Measurements from ENCODE around the gene MEIOSIN.

DNA sequence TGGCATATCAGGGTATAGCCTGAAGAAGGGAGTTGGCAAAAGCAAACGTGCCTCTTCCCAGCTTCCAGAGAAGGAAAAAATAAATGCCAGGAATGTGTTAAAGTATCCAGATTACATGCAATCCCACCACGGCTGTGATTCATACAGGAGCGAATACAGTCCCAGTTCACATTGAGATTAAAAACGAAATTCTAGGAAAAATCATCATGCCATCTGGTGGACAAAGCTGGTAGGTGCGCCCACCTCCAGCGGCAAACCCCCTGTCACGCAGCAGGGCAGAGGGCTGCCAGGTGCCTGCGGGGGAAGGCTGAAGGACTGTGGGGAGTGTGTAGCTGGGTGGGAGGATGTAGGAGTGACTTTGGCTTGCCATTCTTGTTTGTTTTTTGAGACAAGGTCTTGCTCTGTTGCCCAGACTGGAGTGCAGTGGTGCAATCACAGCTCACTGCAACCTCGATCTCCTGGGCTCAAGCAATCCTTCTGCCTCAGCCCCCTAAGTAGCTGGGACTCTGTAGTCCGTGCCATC, 65.8 kb downstream of the MEIOSIN start:
- TF ChIP-seq NFIC (IDR thresholded peaks at IDR 0.05) (no peak), ARNT (IDR thresholded peaks at IDR 0.05) (no peak), SIRT6 (IDR thresholded peaks at IDR 0.05; ENCODE audit: low read depth, low read length) (no peak), ZNF140 (CRISPR knock-in tag; IDR thresholded peaks at IDR 0.05) (no peak)
- TF ChIP-seq, protein P1, sequence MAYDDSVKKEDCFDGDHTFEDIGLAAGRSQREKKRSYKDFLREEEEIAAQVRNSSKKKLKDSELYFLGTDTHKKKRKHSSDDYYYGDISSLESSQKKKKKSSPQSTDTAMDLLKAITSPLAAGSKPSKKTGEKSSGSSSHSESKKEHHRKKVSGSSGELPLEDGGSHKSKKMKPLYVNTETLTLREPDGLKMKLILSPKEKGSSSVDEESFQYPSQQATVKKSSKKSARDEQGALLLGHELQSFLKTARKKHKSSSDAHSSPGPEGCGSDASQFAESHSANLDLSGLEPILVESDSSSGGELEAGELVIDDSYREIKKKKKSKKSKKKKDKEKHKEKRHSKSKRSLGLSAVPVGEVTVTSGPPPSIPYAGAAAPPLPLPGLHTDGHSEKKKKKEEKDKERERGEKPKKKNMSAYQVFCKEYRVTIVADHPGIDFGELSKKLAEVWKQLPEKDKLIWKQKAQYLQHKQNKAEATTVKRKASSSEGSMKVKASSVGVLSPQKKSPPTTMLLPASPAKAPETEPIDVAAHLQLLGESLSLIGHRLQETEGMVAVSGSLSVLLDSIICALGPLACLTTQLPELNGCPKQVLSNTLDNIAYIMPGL (CRISPR knock-in tag; IDR thresholded peaks at IDR 0.05), result no peak
